ENCODE results near the gene FARSA.

GRCh38 chr19:12937927-12938778, 4.6 kb upstream of the FARSA start, which contains the start of gene CALR:
- TF ChIP-seq, protein P1, sequence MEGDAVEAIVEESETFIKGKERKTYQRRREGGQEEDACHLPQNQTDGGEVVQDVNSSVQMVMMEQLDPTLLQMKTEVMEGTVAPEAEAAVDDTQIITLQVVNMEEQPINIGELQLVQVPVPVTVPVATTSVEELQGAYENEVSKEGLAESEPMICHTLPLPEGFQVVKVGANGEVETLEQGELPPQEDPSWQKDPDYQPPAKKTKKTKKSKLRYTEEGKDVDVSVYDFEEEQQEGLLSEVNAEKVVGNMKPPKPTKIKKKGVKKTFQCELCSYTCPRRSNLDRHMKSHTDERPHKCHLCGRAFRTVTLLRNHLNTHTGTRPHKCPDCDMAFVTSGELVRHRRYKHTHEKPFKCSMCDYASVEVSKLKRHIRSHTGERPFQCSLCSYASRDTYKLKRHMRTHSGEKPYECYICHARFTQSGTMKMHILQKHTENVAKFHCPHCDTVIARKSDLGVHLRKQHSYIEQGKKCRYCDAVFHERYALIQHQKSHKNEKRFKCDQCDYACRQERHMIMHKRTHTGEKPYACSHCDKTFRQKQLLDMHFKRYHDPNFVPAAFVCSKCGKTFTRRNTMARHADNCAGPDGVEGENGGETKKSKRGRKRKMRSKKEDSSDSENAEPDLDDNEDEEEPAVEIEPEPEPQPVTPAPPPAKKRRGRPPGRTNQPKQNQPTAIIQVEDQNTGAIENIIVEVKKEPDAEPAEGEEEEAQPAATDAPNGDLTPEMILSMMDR (IDR thresholded peaks at IDR 0.05), result no peak
- TF ChIP-seq EHMT2 (IDR thresholded peaks at IDR 0.05; ENCODE audit: low read depth), result no peak
- no peak for TF ChIP-seq RARB (CRISPR knock-in tag; IDR thresholded peaks at IDR 0.05)
- TF ChIP-seq CBX8 (IDR thresholded peaks at IDR 0.05), result no peak
- 0 out of 2 replicates have a peak, but pooled peaks have one; percentile 24 for TF ChIP-seq HDAC2 (IDR thresholded peaks at IDR 0.05)
- TF ChIP-seq SMC3 (IDR thresholded peaks at IDR 0.05), result no peak
- no peak for TF ChIP-seq BHLHE40 (IDR thresholded peaks at IDR 0.05; ENCODE audit: low read depth, low read length)
- peak; percentile 93 for TF ChIP-seq POLR2A (IDR thresholded peaks at IDR 0.05; ENCODE audit: low read length)
- TF ChIP-seq, protein P2, sequence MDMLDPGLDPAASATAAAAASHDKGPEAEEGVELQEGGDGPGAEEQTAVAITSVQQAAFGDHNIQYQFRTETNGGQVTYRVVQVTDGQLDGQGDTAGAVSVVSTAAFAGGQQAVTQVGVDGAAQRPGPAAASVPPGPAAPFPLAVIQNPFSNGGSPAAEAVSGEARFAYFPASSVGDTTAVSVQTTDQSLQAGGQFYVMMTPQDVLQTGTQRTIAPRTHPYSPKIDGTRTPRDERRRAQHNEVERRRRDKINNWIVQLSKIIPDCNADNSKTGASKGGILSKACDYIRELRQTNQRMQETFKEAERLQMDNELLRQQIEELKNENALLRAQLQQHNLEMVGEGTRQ (IDR thresholded peaks at IDR 0.05), result peak; percentile 92
- TF ChIP-seq, protein P3, sequence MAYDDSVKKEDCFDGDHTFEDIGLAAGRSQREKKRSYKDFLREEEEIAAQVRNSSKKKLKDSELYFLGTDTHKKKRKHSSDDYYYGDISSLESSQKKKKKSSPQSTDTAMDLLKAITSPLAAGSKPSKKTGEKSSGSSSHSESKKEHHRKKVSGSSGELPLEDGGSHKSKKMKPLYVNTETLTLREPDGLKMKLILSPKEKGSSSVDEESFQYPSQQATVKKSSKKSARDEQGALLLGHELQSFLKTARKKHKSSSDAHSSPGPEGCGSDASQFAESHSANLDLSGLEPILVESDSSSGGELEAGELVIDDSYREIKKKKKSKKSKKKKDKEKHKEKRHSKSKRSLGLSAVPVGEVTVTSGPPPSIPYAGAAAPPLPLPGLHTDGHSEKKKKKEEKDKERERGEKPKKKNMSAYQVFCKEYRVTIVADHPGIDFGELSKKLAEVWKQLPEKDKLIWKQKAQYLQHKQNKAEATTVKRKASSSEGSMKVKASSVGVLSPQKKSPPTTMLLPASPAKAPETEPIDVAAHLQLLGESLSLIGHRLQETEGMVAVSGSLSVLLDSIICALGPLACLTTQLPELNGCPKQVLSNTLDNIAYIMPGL (CRISPR knock-in tag; IDR thresholded peaks at IDR 0.05; ENCODE audit: borderline replicate concordance), result no peak
- no peak for TF ChIP-seq EP300 (IDR thresholded peaks at IDR 0.05)
- TF ChIP-seq, protein P4, sequence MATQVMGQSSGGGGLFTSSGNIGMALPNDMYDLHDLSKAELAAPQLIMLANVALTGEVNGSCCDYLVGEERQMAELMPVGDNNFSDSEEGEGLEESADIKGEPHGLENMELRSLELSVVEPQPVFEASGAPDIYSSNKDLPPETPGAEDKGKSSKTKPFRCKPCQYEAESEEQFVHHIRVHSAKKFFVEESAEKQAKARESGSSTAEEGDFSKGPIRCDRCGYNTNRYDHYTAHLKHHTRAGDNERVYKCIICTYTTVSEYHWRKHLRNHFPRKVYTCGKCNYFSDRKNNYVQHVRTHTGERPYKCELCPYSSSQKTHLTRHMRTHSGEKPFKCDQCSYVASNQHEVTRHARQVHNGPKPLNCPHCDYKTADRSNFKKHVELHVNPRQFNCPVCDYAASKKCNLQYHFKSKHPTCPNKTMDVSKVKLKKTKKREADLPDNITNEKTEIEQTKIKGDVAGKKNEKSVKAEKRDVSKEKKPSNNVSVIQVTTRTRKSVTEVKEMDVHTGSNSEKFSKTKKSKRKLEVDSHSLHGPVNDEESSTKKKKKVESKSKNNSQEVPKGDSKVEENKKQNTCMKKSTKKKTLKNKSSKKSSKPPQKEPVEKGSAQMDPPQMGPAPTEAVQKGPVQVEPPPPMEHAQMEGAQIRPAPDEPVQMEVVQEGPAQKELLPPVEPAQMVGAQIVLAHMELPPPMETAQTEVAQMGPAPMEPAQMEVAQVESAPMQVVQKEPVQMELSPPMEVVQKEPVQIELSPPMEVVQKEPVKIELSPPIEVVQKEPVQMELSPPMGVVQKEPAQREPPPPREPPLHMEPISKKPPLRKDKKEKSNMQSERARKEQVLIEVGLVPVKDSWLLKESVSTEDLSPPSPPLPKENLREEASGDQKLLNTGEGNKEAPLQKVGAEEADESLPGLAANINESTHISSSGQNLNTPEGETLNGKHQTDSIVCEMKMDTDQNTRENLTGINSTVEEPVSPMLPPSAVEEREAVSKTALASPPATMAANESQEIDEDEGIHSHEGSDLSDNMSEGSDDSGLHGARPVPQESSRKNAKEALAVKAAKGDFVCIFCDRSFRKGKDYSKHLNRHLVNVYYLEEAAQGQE (IDR thresholded peaks at IDR 0.05), result 0 out of 2 replicates have a peak, but pooled peaks have one; percentile 16
- no peak for TF ChIP-seq POLR2AphosphoS2 (conservative IDR thresholded peaks at IDR 0.05; ENCODE audit: low read length)
- no peak for TF ChIP-seq KDM5A (IDR thresholded peaks at IDR 0.05)

All from A549 (cell line).